Nephron (organoid): ENCODE results near the gene TPRX1.
"Not testable (repeated sequence)": the region's sequence is repeated elsewhere in the genome, so short reads cannot be mapped to it uniquely, and the experiment has no call there.

Experiments used
- H3K27ac Mint-ChIP-seq, 3 experiments: 2 replicates each; pipeline ENCODE4 v1.8.0; 2020; ENCODE audit warnings: mixed read lengths in 3 of 3, mild to moderate bottlenecking in 2 of 3, moderate library complexity in 1 of 3
- H3K27me3 Mint-ChIP-seq: 2 replicates; pipeline ENCODE4 v1.8.0; 2021; ENCODE audit warnings: low read depth, mild to moderate bottlenecking, moderate library complexity, mixed read lengths
- H3K36me3 Mint-ChIP-seq: 2 replicates; pipeline ENCODE4 v1.8.0; 2020; ENCODE audit warnings: low read depth, mixed read lengths
- H3K4me1 Mint-ChIP-seq: 2 replicates; pipeline ENCODE4 v1.8.0; 2020; ENCODE audit warnings: mixed read lengths
- H3K4me3 Mint-ChIP-seq, 3 experiments: 2 replicates each; pipeline ENCODE4 v1.8.0; 2020; ENCODE audit warnings: mild to moderate bottlenecking in 3 of 3, mixed read lengths in 3 of 3, moderate library complexity in 2 of 3
- H3K9me3 Mint-ChIP-seq: 2 replicates; pipeline ENCODE4 v1.8.0; 2020; ENCODE audit warnings: mixed read lengths
- TF ChIP-seq, protein P1 (sequence below), 3 experiments: fragments of 200-600 bp; sonication (generic); IDR thresholded peaks; one replicate each; pipeline ENCODE4 v1.5.0; 2021; ENCODE audit warnings: antibody characterized with exemption in 3 of 3; ENCODE audit not compliant: unreplicated experiment in 3 of 3

Gene TPRX1

DNA sequence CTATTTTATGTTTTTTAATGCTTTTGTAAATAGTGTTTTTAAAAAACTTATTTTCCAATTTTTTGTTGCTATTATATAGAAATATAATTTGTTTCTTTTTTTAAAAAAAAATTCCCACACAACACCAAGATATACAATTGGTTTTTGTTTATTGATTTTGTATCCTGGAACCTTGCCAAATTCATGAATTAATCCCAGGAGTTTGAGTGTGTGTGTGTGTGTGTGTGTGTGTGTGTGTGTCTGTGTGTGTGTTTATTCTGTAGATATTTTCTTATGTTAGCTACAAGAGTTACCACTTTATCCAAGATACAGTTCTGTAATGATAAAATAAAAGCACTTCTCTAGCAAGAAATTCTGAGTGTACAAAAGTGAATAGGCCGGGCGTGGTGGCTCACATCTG, 7.6 kb downstream of the TPRX1 start:
- Mint-ChIP-seq H3K36me3 (peaks cover 5% of the 10 kb centered on the region), H3K27ac (no peak overlapping the region), H3K4me1 (peaks cover 4% of the 10 kb centered on the region), H3K4me3 (no peak overlapping the region), H3K27me3 (peaks cover 5% of the 10 kb centered on the region), H3K9me3 (peaks cover 9% of the 10 kb centered on the region)
- TF ChIP-seq, protein P1, sequence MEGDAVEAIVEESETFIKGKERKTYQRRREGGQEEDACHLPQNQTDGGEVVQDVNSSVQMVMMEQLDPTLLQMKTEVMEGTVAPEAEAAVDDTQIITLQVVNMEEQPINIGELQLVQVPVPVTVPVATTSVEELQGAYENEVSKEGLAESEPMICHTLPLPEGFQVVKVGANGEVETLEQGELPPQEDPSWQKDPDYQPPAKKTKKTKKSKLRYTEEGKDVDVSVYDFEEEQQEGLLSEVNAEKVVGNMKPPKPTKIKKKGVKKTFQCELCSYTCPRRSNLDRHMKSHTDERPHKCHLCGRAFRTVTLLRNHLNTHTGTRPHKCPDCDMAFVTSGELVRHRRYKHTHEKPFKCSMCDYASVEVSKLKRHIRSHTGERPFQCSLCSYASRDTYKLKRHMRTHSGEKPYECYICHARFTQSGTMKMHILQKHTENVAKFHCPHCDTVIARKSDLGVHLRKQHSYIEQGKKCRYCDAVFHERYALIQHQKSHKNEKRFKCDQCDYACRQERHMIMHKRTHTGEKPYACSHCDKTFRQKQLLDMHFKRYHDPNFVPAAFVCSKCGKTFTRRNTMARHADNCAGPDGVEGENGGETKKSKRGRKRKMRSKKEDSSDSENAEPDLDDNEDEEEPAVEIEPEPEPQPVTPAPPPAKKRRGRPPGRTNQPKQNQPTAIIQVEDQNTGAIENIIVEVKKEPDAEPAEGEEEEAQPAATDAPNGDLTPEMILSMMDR (IDR thresholded peaks at IDR 0.05; ENCODE audit: unreplicated experiment in 3 of 3): no peak

DNA sequence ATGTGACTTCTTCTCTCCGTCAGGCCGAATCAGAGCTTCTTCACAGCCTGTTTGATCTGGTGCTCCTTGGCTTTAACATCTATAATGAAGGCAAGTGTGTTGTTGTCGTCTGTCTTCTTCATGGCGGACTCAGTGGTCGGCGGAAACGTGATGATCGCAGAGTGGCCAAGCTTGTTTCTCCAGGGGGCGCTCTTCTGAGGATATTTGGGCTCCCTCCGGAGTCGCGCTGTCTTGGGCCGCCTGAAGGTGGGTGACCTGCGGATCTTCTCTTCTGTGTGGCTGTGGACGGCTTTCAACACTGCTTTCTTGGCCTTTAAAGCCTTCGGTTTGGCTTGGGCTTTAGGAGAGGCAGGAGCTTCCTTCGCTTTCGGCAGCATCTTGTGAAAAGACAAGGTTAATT, 9.8 kb downstream of the TPRX1 start:
- peaks cover 5% of the 10 kb centered on the region for H3K27me3 Mint-ChIP-seq
- H3K36me3 Mint-ChIP-seq: peaks cover 5% of the 10 kb centered on the region
- peaks cover 4% of the 10 kb centered on the region for H3K9me3 Mint-ChIP-seq
- H3K4me1 Mint-ChIP-seq: peaks cover 4% of the 10 kb centered on the region
- H3K27ac Mint-ChIP-seq: no peak overlapping the region
- H3K4me3 Mint-ChIP-seq: no peak overlapping the region
- TF ChIP-seq, protein P1 (IDR thresholded peaks at IDR 0.05; ENCODE audit: unreplicated experiment in 3 of 3): no peak

DNA sequence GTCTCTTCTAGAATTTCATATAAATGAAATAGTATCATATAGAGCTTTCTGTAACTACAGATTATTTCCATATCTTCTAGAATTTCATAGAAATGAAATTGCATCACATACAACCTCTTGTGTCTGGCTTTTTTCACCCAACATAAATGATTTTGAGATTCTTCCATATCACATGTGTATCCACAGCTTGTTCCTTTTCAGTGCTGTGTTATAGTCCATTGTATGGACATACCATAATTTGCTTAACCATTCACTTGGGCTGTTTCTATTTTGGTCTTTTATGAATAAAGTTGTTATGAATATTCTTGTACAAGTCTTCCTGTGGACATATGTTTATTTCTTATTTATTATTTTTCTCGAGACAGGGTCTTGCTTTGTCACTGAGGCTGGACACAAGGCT, 11.7 kb downstream of the TPRX1 start:
- Mint-ChIP-seq H3K4me3 (no peak overlapping the region), H3K4me1 (peaks cover 10% of the 10 kb centered on the region), H3K36me3 (peaks cover 9% of the 10 kb centered on the region), H3K9me3 (no peaks in the 10 kb centered on the region), H3K27me3 (peaks cover 3% of the 10 kb centered on the region), H3K27ac (no peak overlapping the region)
- TF ChIP-seq, protein P1 (IDR thresholded peaks at IDR 0.05; ENCODE audit: unreplicated experiment in 3 of 3): no peak

GRCh38 chr19:47790398-47790814, 13.9 kb downstream of the TPRX1 start:
- H3K27ac Mint-ChIP-seq: no peak overlapping the region
- H3K4me3 Mint-ChIP-seq: no peak overlapping the region
- H3K4me1 Mint-ChIP-seq: peaks cover 11% of the 10 kb centered on the region
- TF ChIP-seq, protein P1 (IDR thresholded peaks at IDR 0.05; ENCODE audit: unreplicated experiment in 3 of 3): peak; percentile 64 to 68 (median 66)
- peaks cover 6% of the 10 kb centered on the region for H3K27me3 Mint-ChIP-seq
- H3K36me3 Mint-ChIP-seq: peaks cover 6% of the 10 kb centered on the region
- no peaks in the 10 kb centered on the region for H3K9me3 Mint-ChIP-seq

GRCh38 chr19:47789811-47790210, 14.5 kb downstream of the TPRX1 start:
- H3K9me3 Mint-ChIP-seq, H3K27ac Mint-ChIP-seq, H3K36me3 Mint-ChIP-seq, H3K27me3 Mint-ChIP-seq, H3K4me3 Mint-ChIP-seq: not testable (repeated sequence)
- H3K4me1 Mint-ChIP-seq: peaks cover 11% of the 10 kb centered on the region

DNA sequence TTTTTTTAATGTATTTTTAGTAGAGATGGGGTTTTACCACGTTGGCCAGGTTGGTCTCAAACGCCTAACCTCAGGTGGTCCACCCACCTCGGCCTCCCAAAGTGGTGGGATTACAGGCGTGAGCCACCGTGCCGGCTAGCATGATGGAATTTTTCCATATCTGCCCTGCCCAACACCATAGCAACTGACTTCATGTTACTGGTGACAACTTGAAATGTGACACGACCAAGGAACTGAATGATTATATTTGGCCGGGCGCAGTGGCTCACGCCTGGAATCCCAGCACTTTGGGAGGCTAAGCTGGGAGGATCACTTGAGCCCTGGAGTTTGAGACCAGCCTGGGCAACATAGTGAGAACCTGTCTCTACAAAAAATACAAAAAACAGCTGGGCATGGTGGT, 17.0 kb downstream of the TPRX1 start:
- H3K4me3 Mint-ChIP-seq, H3K27ac Mint-ChIP-seq, H3K9me3 Mint-ChIP-seq, H3K27me3 Mint-ChIP-seq: not testable (repeated sequence)
- peaks cover 26% of the 10 kb centered on the region for H3K4me1 Mint-ChIP-seq
- H3K36me3 Mint-ChIP-seq: peaks cover 27% of the 10 kb centered on the region

GRCh38 chr19:47786566-47786965, 17.8 kb downstream of the TPRX1 start:
- H3K4me3 Mint-ChIP-seq: no peak overlapping the region
- peak overlapping the region; percentile 25 to 49 (median 45) for H3K27ac Mint-ChIP-seq
- no peaks in the 10 kb centered on the region for H3K9me3 Mint-ChIP-seq
- H3K4me1 Mint-ChIP-seq: peaks cover 34% of the 10 kb centered on the region
- TF ChIP-seq, protein P1 (IDR thresholded peaks at IDR 0.05; ENCODE audit: unreplicated experiment in 3 of 3): no peak
- peaks cover 6% of the 10 kb centered on the region for H3K27me3 Mint-ChIP-seq
- peaks cover 34% of the 10 kb centered on the region for H3K36me3 Mint-ChIP-seq
